Peyer's patch (tissue), 4 donors: ENCODE measurements around the gene ALDH1L1. TPM values are rescaled to one million over a fixed set of nuclear protein-coding genes. Genes with fewer than 3 reads are reported as not detected.

Experiments used
- DNase-seq, 3 donors: peaks; one replicate each; pipeline ENCODE4 v3.0.0-alpha.2; 2017 to 2019
- H3K27ac ChIP-seq, 4 donors: fragments of 200-600 bp; sonication (generic); one replicate each; pipeline ENCODE4 v1.5.1; 2016 to 2019
- H3K27me3 ChIP-seq, 2 donors: fragments of 200-600 bp; sonication (generic); one replicate each; pipeline ENCODE4 v1.5.1; 2019
- H3K36me3 ChIP-seq, 3 donors: fragments of 200-600 bp; sonication (generic); one replicate each; pipeline ENCODE4 v1.5.1; 2016 to 2019
- H3K4me1 ChIP-seq, 4 donors: fragments of 200-600 bp; sonication (generic); one replicate each; pipeline ENCODE4 v1.5.1; 2016 to 2019
- H3K4me3 ChIP-seq, 4 donors: fragments of 200-600 bp; sonication (generic); 1 replicate in 3 of 4; 2 replicates in 1 of 4; pipeline ENCODE4 v1.5.1; 2016 to 2019; ENCODE audit warnings: mild to moderate bottlenecking in 1 of 4
- H3K9me3 ChIP-seq, 4 donors: fragments of 200-600 bp; sonication (generic); one replicate each; pipeline ENCODE4 v1.5.1; 2016 to 2019; ENCODE audit warnings: mild to moderate bottlenecking in 1 of 4
- POLR2A ChIP-seq, 2 donors: fragments of 450-650 bp; IDR thresholded peaks; one replicate each; pipeline ENCODE4 v1.5.1; 2017; ENCODE audit warnings: antibody characterized with exemption in 2 of 2, mild to moderate bottlenecking in 2 of 2, moderate library complexity in 2 of 2
- total RNA-seq, 4 donors: library from RNA; depleted of rRNA; stranded (reverse); fragments of >200 nt; gene quantifications; one replicate each; pipeline ENCODE4 v1.1.0, GENCODE V29; 2016
- TF ChIP-seq, protein P1 (sequence below), 6 experiments: fragments of 450-650 bp in 4 of 6; fragments of 200-600 bp in 2 of 6; sonication (generic) in 1 of 6; IDR thresholded peaks; one replicate each; pipeline ENCODE4 v1.5.1; 2017 to 2019; ENCODE audit warnings: antibody characterized with exemption in 6 of 6, mild to moderate bottlenecking in 3 of 6, moderate library complexity in 1 of 6

ALDH1L1 gene
- total RNA-seq, 4 donors from 2014 or later: 2.0 to 14.2 (median 4.6) TPM

GRCh38 chr3:126114443-126115386 lies 65.7 kb downstream of the ALDH1L1 start:
- DNase-seq: peak in 2 of 3 donors; percentile 36 to 41
- no peaks in the 10 kb centered on the region for H3K9me3 ChIP-seq
- H3K4me1 ChIP-seq: no peaks in the 10 kb centered on the region
- H3K4me3 ChIP-seq: no peak overlapping the region
- TF ChIP-seq POLR2A (IDR thresholded peaks at IDR 0.05): no peak
- TF ChIP-seq, protein P1, sequence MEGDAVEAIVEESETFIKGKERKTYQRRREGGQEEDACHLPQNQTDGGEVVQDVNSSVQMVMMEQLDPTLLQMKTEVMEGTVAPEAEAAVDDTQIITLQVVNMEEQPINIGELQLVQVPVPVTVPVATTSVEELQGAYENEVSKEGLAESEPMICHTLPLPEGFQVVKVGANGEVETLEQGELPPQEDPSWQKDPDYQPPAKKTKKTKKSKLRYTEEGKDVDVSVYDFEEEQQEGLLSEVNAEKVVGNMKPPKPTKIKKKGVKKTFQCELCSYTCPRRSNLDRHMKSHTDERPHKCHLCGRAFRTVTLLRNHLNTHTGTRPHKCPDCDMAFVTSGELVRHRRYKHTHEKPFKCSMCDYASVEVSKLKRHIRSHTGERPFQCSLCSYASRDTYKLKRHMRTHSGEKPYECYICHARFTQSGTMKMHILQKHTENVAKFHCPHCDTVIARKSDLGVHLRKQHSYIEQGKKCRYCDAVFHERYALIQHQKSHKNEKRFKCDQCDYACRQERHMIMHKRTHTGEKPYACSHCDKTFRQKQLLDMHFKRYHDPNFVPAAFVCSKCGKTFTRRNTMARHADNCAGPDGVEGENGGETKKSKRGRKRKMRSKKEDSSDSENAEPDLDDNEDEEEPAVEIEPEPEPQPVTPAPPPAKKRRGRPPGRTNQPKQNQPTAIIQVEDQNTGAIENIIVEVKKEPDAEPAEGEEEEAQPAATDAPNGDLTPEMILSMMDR (IDR thresholded peaks at IDR 0.05): no peak
- H3K27me3 ChIP-seq: no peaks in the 10 kb centered on the region
- no peak overlapping the region for H3K27ac ChIP-seq
- no peaks in the 10 kb centered on the region for H3K36me3 ChIP-seq

GRCh38 chr3:126113733-126114442 lies 66.5 kb downstream of the ALDH1L1 start:
- Histone ChIP-seq H3K36me3 (no peaks in the 10 kb centered on the region), H3K27ac (no peak overlapping the region), H3K27me3 (no peaks in the 10 kb centered on the region), H3K4me3 (no peak overlapping the region), H3K9me3 (no peaks in the 10 kb centered on the region), H3K4me1 (no peaks in the 10 kb centered on the region)
- peak in 2 of 3 donors; percentile 37 to 38 for DNase-seq
- TF ChIP-seq, protein P1 (IDR thresholded peaks at IDR 0.05): peak in 4 of 6 experiments; percentile 6 to 24 (median 14)
- no peak for TF ChIP-seq POLR2A (IDR thresholded peaks at IDR 0.05)

DNA sequence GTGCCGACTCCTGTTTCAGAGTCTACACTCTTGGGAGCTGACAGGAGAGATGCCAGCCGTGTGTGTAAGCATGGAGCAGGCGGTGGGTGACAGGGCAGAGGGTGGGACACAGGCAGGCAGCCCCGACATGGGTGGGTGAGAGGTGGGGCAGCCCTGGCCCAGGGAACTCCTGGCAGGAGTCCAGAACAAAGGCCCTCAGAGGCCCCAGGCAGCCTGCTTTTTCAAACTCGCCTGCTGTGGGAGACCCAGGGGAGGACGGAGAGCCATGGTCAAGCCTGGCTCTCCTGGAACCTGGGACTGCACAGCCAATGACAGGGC lies 67.2 kb downstream of the ALDH1L1 start:
- no peak overlapping the region for H3K27ac ChIP-seq
- no peak for TF ChIP-seq POLR2A (IDR thresholded peaks at IDR 0.05)
- TF ChIP-seq, protein P1 (IDR thresholded peaks at IDR 0.05): no peak
- peak in 2 of 3 donors; percentile 36 to 44 for DNase-seq
- H3K27me3 ChIP-seq: no peaks in the 10 kb centered on the region
- no peak overlapping the region for H3K4me3 ChIP-seq
- H3K36me3 ChIP-seq: no peaks in the 10 kb centered on the region
- H3K9me3 ChIP-seq: no peaks in the 10 kb centered on the region
- H3K4me1 ChIP-seq: no peaks in the 10 kb centered on the region

DNA sequence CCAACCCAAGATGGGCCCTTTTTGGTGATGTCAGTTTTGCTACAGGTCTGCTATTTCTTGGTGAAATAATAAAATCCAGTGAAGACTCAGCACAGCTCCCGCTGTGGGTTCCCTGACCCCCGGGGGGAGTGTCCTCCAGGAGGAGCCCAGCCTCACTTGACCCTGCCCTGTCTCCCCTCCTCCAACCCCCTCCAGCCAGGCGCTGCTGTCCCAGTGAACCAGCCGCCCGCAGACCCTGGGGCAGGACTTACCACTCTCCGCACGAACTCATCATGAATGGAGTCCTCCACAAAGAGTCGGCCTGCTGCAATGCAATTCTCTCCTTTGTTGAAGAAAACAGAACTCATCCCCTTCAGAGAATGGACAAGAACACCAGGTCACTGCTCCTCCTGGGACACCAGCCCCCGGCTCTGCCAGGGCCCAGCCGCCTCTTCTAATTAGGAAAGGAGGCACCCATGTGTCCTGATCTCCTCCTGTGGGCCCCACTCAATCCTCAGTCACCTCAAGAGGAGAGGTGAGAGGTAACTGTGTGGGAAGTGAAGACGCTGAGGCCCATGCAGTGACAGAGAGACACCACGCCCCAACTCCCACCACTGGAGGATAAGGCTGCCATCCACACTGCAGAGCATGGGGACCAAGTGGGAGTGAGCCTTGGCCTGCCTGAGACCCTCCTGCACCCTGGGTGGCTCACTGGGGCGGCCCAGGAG lies 67.7 kb downstream of the ALDH1L1 start:
- Histone ChIP-seq H3K4me3 (no peak overlapping the region), H3K27ac (no peak overlapping the region), H3K27me3 (no peaks in the 10 kb centered on the region), H3K4me1 (no peaks in the 10 kb centered on the region), H3K9me3 (no peaks in the 10 kb centered on the region), H3K36me3 (no peaks in the 10 kb centered on the region)
- TF ChIP-seq, protein P1 (IDR thresholded peaks at IDR 0.05): no peak
- no peak for TF ChIP-seq POLR2A (IDR thresholded peaks at IDR 0.05)
- peak in 2 of 3 donors; percentile 37 to 43 for DNase-seq
